PC-9 (cell line): ENCODE data around the gene SYAP1.

Experiments used
- EZH2 ChIP-seq: fragments of 200-600 bp; sonication (generic); IDR thresholded peaks from 2 replicates; pipeline ENCODE4 v1.8.0; 2017; ENCODE audit warnings: antibody characterized with exemption, low read depth
- TF ChIP-seq, protein P1 (sequence below): fragments of 200-600 bp; sonication (generic); conservative IDR thresholded peaks from 2 replicates; pipeline ENCODE4 v1.6.1; 2017; ENCODE audit warnings: mixed run types, antibody characterized with exemption, mild to moderate bottlenecking, moderate library complexity

DNA sequence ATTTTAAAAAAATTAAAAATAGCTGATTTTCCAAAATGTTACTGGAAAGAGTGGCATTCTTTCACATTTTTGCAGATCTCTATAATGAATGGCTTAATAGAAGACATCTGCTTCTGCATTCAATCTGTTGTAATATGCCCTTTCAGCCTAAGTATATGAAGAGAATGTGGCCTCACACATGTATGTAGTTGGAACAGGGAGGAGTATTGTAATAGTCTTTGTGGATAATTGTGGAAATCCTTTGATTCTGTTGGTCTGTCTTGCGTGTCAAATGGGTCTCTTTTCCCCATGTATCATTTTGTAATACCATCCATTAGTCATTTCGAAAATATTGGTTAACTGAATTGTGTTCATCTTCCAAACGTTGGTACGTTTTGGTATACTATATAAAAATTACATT is 78.4 kb downstream of the SYAP1 start:
- TF ChIP-seq, protein P1, sequence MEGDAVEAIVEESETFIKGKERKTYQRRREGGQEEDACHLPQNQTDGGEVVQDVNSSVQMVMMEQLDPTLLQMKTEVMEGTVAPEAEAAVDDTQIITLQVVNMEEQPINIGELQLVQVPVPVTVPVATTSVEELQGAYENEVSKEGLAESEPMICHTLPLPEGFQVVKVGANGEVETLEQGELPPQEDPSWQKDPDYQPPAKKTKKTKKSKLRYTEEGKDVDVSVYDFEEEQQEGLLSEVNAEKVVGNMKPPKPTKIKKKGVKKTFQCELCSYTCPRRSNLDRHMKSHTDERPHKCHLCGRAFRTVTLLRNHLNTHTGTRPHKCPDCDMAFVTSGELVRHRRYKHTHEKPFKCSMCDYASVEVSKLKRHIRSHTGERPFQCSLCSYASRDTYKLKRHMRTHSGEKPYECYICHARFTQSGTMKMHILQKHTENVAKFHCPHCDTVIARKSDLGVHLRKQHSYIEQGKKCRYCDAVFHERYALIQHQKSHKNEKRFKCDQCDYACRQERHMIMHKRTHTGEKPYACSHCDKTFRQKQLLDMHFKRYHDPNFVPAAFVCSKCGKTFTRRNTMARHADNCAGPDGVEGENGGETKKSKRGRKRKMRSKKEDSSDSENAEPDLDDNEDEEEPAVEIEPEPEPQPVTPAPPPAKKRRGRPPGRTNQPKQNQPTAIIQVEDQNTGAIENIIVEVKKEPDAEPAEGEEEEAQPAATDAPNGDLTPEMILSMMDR = no peak
- TF ChIP-seq EZH2 = no peak
